Measurements from ENCODE around the gene ST3GAL5. TPM values are rescaled to one million over a fixed set of nuclear protein-coding genes. Genes with fewer than 3 reads are reported as not detected.

ST3GAL5 gene
- total RNA-seq, 2 donors from 2014 or later, result 5.5 to 20.4 TPM

DNA sequence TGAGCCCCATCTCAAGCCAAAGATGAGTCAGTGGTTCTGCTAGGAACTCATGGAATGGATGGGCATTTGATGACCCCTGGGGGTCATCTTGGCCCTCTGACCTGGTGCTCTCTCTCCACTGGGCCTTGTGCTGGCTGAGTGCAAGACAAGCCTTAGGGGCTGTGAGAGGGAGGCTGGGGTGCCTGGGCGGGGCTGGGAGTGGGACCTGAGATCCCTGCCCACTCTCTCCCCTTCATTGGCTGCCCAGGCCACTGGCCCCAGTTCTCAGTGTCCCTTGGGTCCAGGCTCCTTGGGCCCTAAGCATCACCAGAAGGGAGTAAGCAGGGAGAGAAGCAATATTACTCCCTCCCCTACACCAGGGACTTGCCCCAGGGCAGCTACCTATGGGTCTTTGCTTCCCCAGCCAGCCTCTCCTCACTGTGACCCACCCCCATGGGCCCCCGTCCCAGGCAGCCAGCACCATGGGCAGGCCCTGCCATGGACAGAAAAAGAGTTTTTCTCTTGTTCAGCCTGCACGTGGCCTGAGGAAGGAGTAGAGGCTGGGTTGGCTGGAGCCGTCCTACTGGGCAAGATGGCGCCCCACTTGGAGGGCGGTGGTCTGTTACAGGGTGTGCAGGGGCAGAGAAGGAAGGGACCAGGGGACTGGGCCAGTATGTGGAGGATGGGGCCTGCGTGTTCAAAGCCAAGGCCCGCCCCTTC lies 101.4 kb downstream of the ST3GAL5 start:
- no peak for DNase-seq (ENCODE audit: low spot score)

More for the DNA sequence above, 101.4 kb downstream of the ST3GAL5 start:
- TF ChIP-seq, protein P1, sequence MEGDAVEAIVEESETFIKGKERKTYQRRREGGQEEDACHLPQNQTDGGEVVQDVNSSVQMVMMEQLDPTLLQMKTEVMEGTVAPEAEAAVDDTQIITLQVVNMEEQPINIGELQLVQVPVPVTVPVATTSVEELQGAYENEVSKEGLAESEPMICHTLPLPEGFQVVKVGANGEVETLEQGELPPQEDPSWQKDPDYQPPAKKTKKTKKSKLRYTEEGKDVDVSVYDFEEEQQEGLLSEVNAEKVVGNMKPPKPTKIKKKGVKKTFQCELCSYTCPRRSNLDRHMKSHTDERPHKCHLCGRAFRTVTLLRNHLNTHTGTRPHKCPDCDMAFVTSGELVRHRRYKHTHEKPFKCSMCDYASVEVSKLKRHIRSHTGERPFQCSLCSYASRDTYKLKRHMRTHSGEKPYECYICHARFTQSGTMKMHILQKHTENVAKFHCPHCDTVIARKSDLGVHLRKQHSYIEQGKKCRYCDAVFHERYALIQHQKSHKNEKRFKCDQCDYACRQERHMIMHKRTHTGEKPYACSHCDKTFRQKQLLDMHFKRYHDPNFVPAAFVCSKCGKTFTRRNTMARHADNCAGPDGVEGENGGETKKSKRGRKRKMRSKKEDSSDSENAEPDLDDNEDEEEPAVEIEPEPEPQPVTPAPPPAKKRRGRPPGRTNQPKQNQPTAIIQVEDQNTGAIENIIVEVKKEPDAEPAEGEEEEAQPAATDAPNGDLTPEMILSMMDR (IDR thresholded peaks at IDR 0.05), result no peak
- Histone ChIP-seq H3K27me3 (no peaks in the 10 kb centered on the region), H3K4me3 (no peak overlapping the region), H3K36me3 (peaks cover 38% of the 10 kb centered on the region), H3K4me1 (peaks cover 0 to 48% of the 10 kb centered on the region in 2 donors), H3K27ac (no peak overlapping the region), H3K9me3 (no peaks in the 10 kb centered on the region)

Other genes starting within 250 kb of the ST3GAL5 start
- under 1 TPM in 1 of 2 donors, not detected in 1; 0.15 TPM for gene SFTPB, start 220.8 kb downstream of the ST3GAL5 start, total RNA-seq
- 1 to 10 TPM in 1 of 2 donors, not detected in 1; 1.4 TPM for gene GNLY, start 194.6 kb downstream of the ST3GAL5 start, total RNA-seq
- 100 to 1,000 TPM in 1 of 2 donors, 10 to 100 TPM in 1; 35.1 to 116 TPM for gene ATOH8, start 135.0 kb downstream of the ST3GAL5 start, total RNA-seq
- 10 to 100 TPM; 14.1 to 20.6 TPM for gene POLR1A, start 216.9 kb upstream of the ST3GAL5 start, total RNA-seq
- 100 to 1,000 TPM in 1 of 2 donors, 10 to 100 TPM in 1; 39.5 to 153 TPM for gene PTCD3, start 217.2 kb upstream of the ST3GAL5 start, total RNA-seq